ENCODE data around the gene SNCAIP.

Gene SNCAIP

DNA sequence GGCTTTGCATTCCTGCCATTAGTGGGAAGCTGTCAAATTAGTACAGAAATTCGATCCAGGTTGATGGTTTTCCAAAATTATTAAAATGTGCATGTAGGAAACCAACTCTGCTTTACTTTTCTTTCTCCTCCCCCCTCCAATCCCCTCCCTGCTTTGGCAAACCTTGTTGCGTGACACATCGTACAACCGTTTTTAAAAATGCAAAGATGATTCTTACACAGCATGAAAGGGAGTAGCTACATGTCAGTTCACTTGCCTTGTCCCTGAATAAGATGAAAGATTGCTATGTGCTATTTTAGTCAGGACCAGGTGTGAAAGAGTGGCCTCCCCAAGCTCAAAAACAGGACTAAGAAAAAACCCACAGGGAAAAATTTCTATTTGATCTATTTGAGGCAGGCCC lies 11.7 kb downstream of the SNCAIP start:
- in situ Hi-C loops (cut with HindIII; ENCODE audit: low pct_ligation_motif_present, low sequenced_read_pairs): no loop called here
- no peak overlapping the region for H3K27ac ChIP-seq
- H3K36me3 ChIP-seq (replicated peaks): no peaks in the 10 kb centered on the region
- no peak overlapping the region for H3K4me3 ChIP-seq (ENCODE audit: low read depth, low read length)
- no peaks in the 10 kb centered on the region for H3K27me3 ChIP-seq (replicated peaks)
- DNase-seq: no peak
- TF ChIP-seq, protein P1, sequence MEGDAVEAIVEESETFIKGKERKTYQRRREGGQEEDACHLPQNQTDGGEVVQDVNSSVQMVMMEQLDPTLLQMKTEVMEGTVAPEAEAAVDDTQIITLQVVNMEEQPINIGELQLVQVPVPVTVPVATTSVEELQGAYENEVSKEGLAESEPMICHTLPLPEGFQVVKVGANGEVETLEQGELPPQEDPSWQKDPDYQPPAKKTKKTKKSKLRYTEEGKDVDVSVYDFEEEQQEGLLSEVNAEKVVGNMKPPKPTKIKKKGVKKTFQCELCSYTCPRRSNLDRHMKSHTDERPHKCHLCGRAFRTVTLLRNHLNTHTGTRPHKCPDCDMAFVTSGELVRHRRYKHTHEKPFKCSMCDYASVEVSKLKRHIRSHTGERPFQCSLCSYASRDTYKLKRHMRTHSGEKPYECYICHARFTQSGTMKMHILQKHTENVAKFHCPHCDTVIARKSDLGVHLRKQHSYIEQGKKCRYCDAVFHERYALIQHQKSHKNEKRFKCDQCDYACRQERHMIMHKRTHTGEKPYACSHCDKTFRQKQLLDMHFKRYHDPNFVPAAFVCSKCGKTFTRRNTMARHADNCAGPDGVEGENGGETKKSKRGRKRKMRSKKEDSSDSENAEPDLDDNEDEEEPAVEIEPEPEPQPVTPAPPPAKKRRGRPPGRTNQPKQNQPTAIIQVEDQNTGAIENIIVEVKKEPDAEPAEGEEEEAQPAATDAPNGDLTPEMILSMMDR (IDR thresholded peaks at IDR 0.05; ENCODE audit: low read depth, low read length, missing control alignments): no peak

DNA sequence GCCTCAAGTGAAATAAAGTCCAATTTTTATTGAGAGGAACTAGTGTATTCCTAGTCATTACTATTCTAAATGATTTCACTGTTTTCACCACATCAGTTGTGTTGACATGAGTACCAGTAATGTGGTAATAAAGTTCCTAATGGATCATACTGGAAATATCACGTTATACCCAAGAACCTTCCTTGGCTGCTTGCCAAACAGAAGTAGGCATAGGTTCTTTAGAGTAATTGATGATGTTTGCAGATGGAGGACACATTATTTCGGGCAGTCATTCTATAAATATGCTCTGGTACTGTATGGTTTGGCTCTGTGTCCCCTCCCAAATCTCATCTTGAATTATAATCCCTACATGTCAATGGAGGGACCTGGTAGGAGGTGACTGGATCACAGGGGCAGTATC lies 15.1 kb downstream of the SNCAIP start:
- no peak overlapping the region for H3K4me3 ChIP-seq (ENCODE audit: low read depth, low read length)
- no peaks in the 10 kb centered on the region for H3K27me3 ChIP-seq (replicated peaks)
- no peak overlapping the region for H3K27ac ChIP-seq
- in situ Hi-C loops (cut with HindIII; ENCODE audit: low pct_ligation_motif_present, low sequenced_read_pairs): no loop called here
- DNase-seq: no peak
- TF ChIP-seq, protein P1 (IDR thresholded peaks at IDR 0.05; ENCODE audit: low read depth, low read length, missing control alignments): no peak
- no peaks in the 10 kb centered on the region for H3K36me3 ChIP-seq (replicated peaks)

GRCh38 chr5:122330881-122331280 lies 18.8 kb downstream of the SNCAIP start:
- TF ChIP-seq, protein P1 (IDR thresholded peaks at IDR 0.05; ENCODE audit: low read depth, low read length, missing control alignments): no peak
- Histone ChIP-seq H3K27me3 (replicated peaks) (no peaks in the 10 kb centered on the region), H3K4me3 (ENCODE audit: low read depth, low read length) (no peak overlapping the region), H3K36me3 (replicated peaks) (no peaks in the 10 kb centered on the region), H3K27ac (no peak overlapping the region)
- no peak for DNase-seq
- in situ Hi-C loops (cut with HindIII; ENCODE audit: low pct_ligation_motif_present, low sequenced_read_pairs): no loop called here

- Histone ChIP-seq H3K27ac (no peak overlapping the region), H3K27me3 (replicated peaks) (no peaks in the 10 kb centered on the region), H3K36me3 (replicated peaks) (no peaks in the 10 kb centered on the region), H3K4me3 (ENCODE audit: low read depth, low read length) (no peak overlapping the region)
- DNase-seq: no peak
- TF ChIP-seq, protein P1 (IDR thresholded peaks at IDR 0.05; ENCODE audit: low read depth, low read length, missing control alignments): no peak
- in situ Hi-C loops (cut with HindIII; ENCODE audit: low pct_ligation_motif_present, low sequenced_read_pairs): no loop called here
Observed at GRCh38 chr5:122332599-122333555, 20.8 kb downstream of the SNCAIP start.

- in situ Hi-C loops (cut with HindIII; ENCODE audit: low pct_ligation_motif_present, low sequenced_read_pairs): no loop called here
- H3K4me3 ChIP-seq (ENCODE audit: low read depth, low read length): no peak overlapping the region
- H3K36me3 ChIP-seq (replicated peaks): no peaks in the 10 kb centered on the region
- no peak for DNase-seq
- TF ChIP-seq, protein P1 (IDR thresholded peaks at IDR 0.05; ENCODE audit: low read depth, low read length, missing control alignments): no peak
- H3K27ac ChIP-seq: no peak overlapping the region
- H3K27me3 ChIP-seq (replicated peaks): no peaks in the 10 kb centered on the region
Observed at GRCh38 chr5:122333564-122333963, 21.5 kb downstream of the SNCAIP start.
